HCT116 (cell line): Measurements from ENCODE around the gene TBC1D21. TPM values are rescaled to one million over a fixed set of nuclear protein-coding genes. Genes with fewer than 3 reads are reported as not detected.

Experiments used
- ATAC-seq: fragments of 200-7000 bp; cut with Tn5 transposase; 2 replicates; pipeline ENCODE4 v1.9.1; 2020; ENCODE audit warnings: mild to moderate bottlenecking, moderate library complexity
- BruUV-seq: library from RNA; stranded (reverse); fragments of 400-500 nt; replicated peaks from 2 replicates; lab custom pipeline; 2021; lab: Mats Ljungman, UMichigan
- CTCF ChIA-PET: fragments of 300-600 bp; sonication (Branson Sonifier 250); formaldehyde crosslinking; loops from one replicate; lab custom pipeline; 2021; ENCODE audit warnings: antibody characterized with exemption; lab: Charles Lee
- POLR2A ChIA-PET: fragments of 300-600, 350-600 bp; sonication (Branson Sonifier 250); formaldehyde crosslinking; loops from one replicate; lab custom pipeline; 2021; ENCODE audit warnings: antibody characterized with exemption; lab: Charles Lee
- RAD21 ChIA-PET, 2 experiments: fragments of 300-600 bp; sonication (Branson Sonifier 250); formaldehyde crosslinking; loops; one replicate each; lab custom pipeline; 2023; ENCODE audit warnings: low total read pairs in 2 of 2; ENCODE audit not compliant: uncharacterized antibody in 2 of 2, unreplicated experiment in 2 of 2, low non-redundant PET in 1 of 2; lab: Charles Lee
- DNase-seq: peaks from one replicate; pipeline ENCODE4 v3.0.0-alpha.2; 2010; ENCODE audit warnings: low read depth, low spot score
- H2AFZ ChIP-seq: fragments of 200-600 bp; shearing (Covaris generic), sonication (generic); 2 replicates; pipeline ENCODE4 v1.6.1; 2017; ENCODE audit warnings: low read depth, mixed run types, mixed read lengths, antibody characterized with exemption, low read length; ENCODE audit not compliant: poor library complexity, severe bottlenecking
- H3K27ac ChIP-seq: 2 replicates; pipeline ENCODE4 v1.5.1; 2012; ENCODE audit warnings: low read depth, low read length
- H3K27me3 ChIP-seq: fragments of 200-600 bp; sonication (generic); 2 replicates; pipeline ENCODE4 v1.6.1; 2016; ENCODE audit warnings: mixed run types, low read length, mixed read lengths; ENCODE audit not compliant: insufficient read depth
- H3K36me3 ChIP-seq, 2 experiments: fragments of 200-500 bp in 1 of 2; fragments of 200-600 bp in 1 of 2; sonication (Bioruptor generic) in 1 of 2; sonication (generic) in 1 of 2; 2 replicates each; pipeline versions ENCODE4 v1.5.1 to v1.6.1; 2014 to 2016; ENCODE audit warnings: low read length in 2 of 2, inconsistent platforms in 1 of 2, mixed read lengths in 1 of 2, mixed run types in 1 of 2; ENCODE audit not compliant: insufficient read depth in 2 of 2, control insufficient read depth in 1 of 2
- H3K4me1 ChIP-seq, 2 experiments: fragments of 200-600 bp in 1 of 2; sonication (generic) in 1 of 2; 2 replicates each; pipeline versions ENCODE4 v1.5.1 to v1.6.1; 2012 to 2017; ENCODE audit warnings: low read length in 2 of 2, inconsistent platforms in 1 of 2, mild to moderate bottlenecking in 1 of 2, mixed read lengths in 1 of 2, mixed run types in 1 of 2, moderate library complexity in 1 of 2; ENCODE audit not compliant: insufficient read depth in 2 of 2, control insufficient read depth in 1 of 2
- H3K4me2 ChIP-seq: fragments of 200-600 bp; sonication (generic); 2 replicates; pipeline ENCODE4 v1.6.1; 2017; ENCODE audit warnings: mixed run types, low read length, mixed read lengths
- H3K4me3 ChIP-seq, 2 experiments: fragments of 200-600 bp in 1 of 2; sonication (generic) in 1 of 2; replicated peaks in 1 of 2; 2 replicates each; pipeline ENCODE4 v1.5.1; 2011 to 2016; ENCODE audit warnings: low read length in 2 of 2, control low read depth in 1 of 2, low read depth in 1 of 2, mild to moderate bottlenecking in 1 of 2, mixed read lengths in 1 of 2, mixed run types in 1 of 2
- H3K79me2 ChIP-seq: fragments of 200-600 bp; sonication (generic); 2 replicates; pipeline ENCODE4 v1.6.1; 2017; ENCODE audit warnings: mild to moderate bottlenecking, mixed run types, low read length, moderate library complexity, mixed read lengths; ENCODE audit not compliant: insufficient read depth
- H3K9ac ChIP-seq: fragments of 200-600 bp; sonication (generic); 2 replicates; pipeline ENCODE4 v1.6.1; 2016; ENCODE audit warnings: low read length, mixed read lengths
- H3K9me2 ChIP-seq: fragments of 200-600 bp; sonication (generic), shearing (Covaris generic); 2 replicates; pipeline ENCODE4 v1.6.1; 2017; ENCODE audit warnings: mixed run types, mild to moderate bottlenecking, moderate library complexity; ENCODE audit not compliant: insufficient read depth
- H3K9me3 ChIP-seq, 2 experiments: fragments of 200-500 bp in 1 of 2; fragments of 200-600 bp in 1 of 2; sonication (Bioruptor generic) in 1 of 2; sonication (generic) in 1 of 2; 2 replicates each; pipeline ENCODE4 v1.6.1; 2014 to 2017; ENCODE audit warnings: low read length in 2 of 2, mixed read lengths in 2 of 2, inconsistent platforms in 1 of 2, low read depth in 1 of 2, mild to moderate bottlenecking in 1 of 2, mixed run types in 1 of 2, moderate library complexity in 1 of 2; ENCODE audit not compliant: control insufficient read depth in 1 of 2, insufficient read depth in 1 of 2
- H4K20me1 ChIP-seq: fragments of 200-600 bp; sonication (generic), shearing (Covaris generic); 2 replicates; pipeline ENCODE4 v1.6.1; 2017; ENCODE audit warnings: mixed run types, mild to moderate bottlenecking, moderate library complexity; ENCODE audit not compliant: insufficient read depth
- CTCF ChIP-seq, 3 experiments: fragments of 200-600 bp in 1 of 3; sonication (generic) in 1 of 3; IDR thresholded peaks in 2 of 3; conservative IDR thresholded peaks in 1 of 3; 2 replicates each; pipeline ENCODE4 v1.5.1; 2012 to 2017; ENCODE audit warnings: low read depth in 2 of 3, low read length in 2 of 3, antibody characterized with exemption in 1 of 3, borderline replicate concordance in 1 of 3, control low read depth in 1 of 3, mild to moderate bottlenecking in 1 of 3, mixed read lengths in 1 of 3, mixed run types in 1 of 3, moderate library complexity in 1 of 3; ENCODE audit not compliant: insufficient read depth in 1 of 3
- ELF1 ChIP-seq: IDR thresholded peaks from 2 replicates; pipeline ENCODE4 v1.6.1; 2012; ENCODE audit warnings: low read depth, borderline replicate concordance
- EZH2 ChIP-seq: fragments of 200-600 bp; sonication (generic); IDR thresholded peaks from 2 replicates; pipeline ENCODE4 v1.6.1; 2017; ENCODE audit warnings: antibody characterized with exemption, mixed run types
- EZH2phosphoT487 ChIP-seq: fragments of 200-600 bp; IDR thresholded peaks from 2 replicates; pipeline ENCODE4 v1.6.1; 2018; ENCODE audit warnings: antibody characterized with exemption, borderline replicate concordance
- FOSL1 ChIP-seq: IDR thresholded peaks from 2 replicates; pipeline ENCODE4 v1.6.1; 2012; ENCODE audit warnings: low read depth
- POLR2A ChIP-seq: IDR thresholded peaks from 2 replicates; pipeline ENCODE4 v1.7.0; 2011; ENCODE audit warnings: borderline replicate concordance; ENCODE audit not compliant: insufficient read depth, insufficient read length; ENCODE audit errors: extremely low read depth
- YY1 ChIP-seq: IDR thresholded peaks from 2 replicates; pipeline ENCODE4 v1.6.1; 2011; ENCODE audit warnings: low read length, low read depth, moderate library complexity, mild to moderate bottlenecking; ENCODE audit not compliant: insufficient replicate concordance; ENCODE audit errors: extremely low read depth
- ZNF274 ChIP-seq: fragments of 200-500 bp; sonication (Bioruptor generic); IDR thresholded peaks from 2 replicates; pipeline ENCODE4 v1.6.1; 2014; ENCODE audit warnings: mild to moderate bottlenecking, low read depth, low read length, inconsistent platforms
- intact Hi-C: fragments of 100-400 bp; cut with micrococcal nuclease; formaldehyde crosslinking; loops from 2 replicates; pipeline ENCODE4 v1.10.0; 2022
- total RNA-seq: library from RNA; stranded (reverse); gene quantifications from one replicate; pipeline ENCODE4 v1.2.1, GENCODE V29; 2021; ENCODE audit not compliant: unreplicated experiment

TBC1D21 gene
- total RNA-seq, 1 experiment from 2014 or later, result not detected

GRCh38 chr15:73865904-73866303 is 7.5 kb upstream of the TBC1D21 start:
- H3K79me2 ChIP-seq, result no peaks in the 10 kb centered on the region
- H3K4me1 ChIP-seq, result no peaks in the 10 kb centered on the region
- DNase-seq, result no peak
- no peak for ATAC-seq
- H3K36me3 ChIP-seq, result no peaks in the 10 kb centered on the region
- BruUV-seq, result no TSS peak
- intact Hi-C loops, result no loop called here
- H3K4me2 ChIP-seq, result no peak overlapping the region
- H2AFZ ChIP-seq, result no peak overlapping the region
- ChIA-PET CTCF (interaction anchor here (2.8 kb wide), 1 partner anchor 8 kb away, joined by 10 read pairs; the partner anchor contains the start of gene TBC1D21), RAD21 (no interaction called here), POLR2A (no interaction called here)
- no peaks in the 10 kb centered on the region for H4K20me1 ChIP-seq
- no peak for TF ChIP-seq ZNF274
- TF ChIP-seq CTCF (IDR thresholded peaks at IDR 0.05 in 2 of 3, conservative IDR thresholded peaks at IDR 0.05 in 1 of 3; ENCODE audit: borderline replicate concordance in 1 of 3, insufficient read depth in 1 of 3, low read depth in 2 of 3, low read length in 2 of 3), result no peak
- TF ChIP-seq POLR2A, result no peak
- no peak for TF ChIP-seq FOSL1
- TF ChIP-seq ELF1, result no peak
- no peak for TF ChIP-seq EZH2
- no peaks in the 10 kb centered on the region for H3K9me2 ChIP-seq
- H3K9ac ChIP-seq, result no peak overlapping the region
- no peak overlapping the region for H3K4me3 ChIP-seq
- H3K27ac ChIP-seq, result no peak overlapping the region
- peaks cover 71% of the 10 kb centered on the region for H3K27me3 ChIP-seq
- H3K9me3 ChIP-seq, result no peaks in the 10 kb centered on the region; a peak in 1 of 4 replicates

- no peaks in the 10 kb centered on the region for H3K36me3 ChIP-seq
- no TSS peak for BruUV-seq
- H3K27me3 ChIP-seq, result peaks cover 75% of the 10 kb centered on the region
- no peaks in the 10 kb centered on the region for H3K4me1 ChIP-seq
- ChIA-PET CTCF (interaction anchor here (0.9 to 2.8 kb wide), 2 partner anchors 7 to 182 kb away, joined by 3 to 10 read pairs; partner anchors contain the start of gene TBC1D21), RAD21 (no interaction called here), POLR2A (no interaction called here)
- H3K9me3 ChIP-seq, result no peaks in the 10 kb centered on the region; a peak in 1 of 4 replicates
- TF ChIP-seq CTCF (IDR thresholded peaks at IDR 0.05 in 2 of 3, conservative IDR thresholded peaks at IDR 0.05 in 1 of 3; ENCODE audit: borderline replicate concordance in 1 of 3, insufficient read depth in 1 of 3, low read depth in 2 of 3, low read length in 2 of 3) (no peak), YY1 (no peak), EZH2phosphoT487 (no peak), ZNF274 (no peak)
- H3K4me2 ChIP-seq, result no peak overlapping the region
- no peak overlapping the region for H3K9ac ChIP-seq
- intact Hi-C loops, result no loop called here
- H4K20me1 ChIP-seq, result no peaks in the 10 kb centered on the region
- H3K79me2 ChIP-seq, result no peaks in the 10 kb centered on the region
- DNase-seq (no peak), ATAC-seq (no peak)
- H3K4me3 ChIP-seq, result no peak overlapping the region
- H2AFZ ChIP-seq, result no peak overlapping the region
- H3K9me2 ChIP-seq, result no peaks in the 10 kb centered on the region
- H3K27ac ChIP-seq, result no peak overlapping the region
Observed at GRCh38 chr15:73866481-73866880, 6.9 kb upstream of the TBC1D21 start.
